Sigmoid colon (tissue), 7 donors: Measurements from ENCODE around the gene NOL4L. TPM values are rescaled to one million over a fixed set of nuclear protein-coding genes. Genes with fewer than 3 reads are reported as not detected.

Experiments
- DNase-seq: peaks from one replicate; pipeline ENCODE4 v3.0.0-alpha.2; 2019
- H3K27ac ChIP-seq, 4 donors: fragments of 200-600 bp; sonication (generic); one replicate each; pipeline ENCODE4 v1.5.1; 2016 to 2019; ENCODE audit warnings: mild to moderate bottlenecking in 1 of 4
- H3K27me3 ChIP-seq, 3 donors: fragments of 200-600 bp; sonication (generic); one replicate each; pipeline ENCODE4 v1.5.1; 2019; ENCODE audit warnings: mild to moderate bottlenecking in 1 of 3
- H3K36me3 ChIP-seq, 4 donors: fragments of 200-600 bp; sonication (generic); one replicate each; pipeline ENCODE4 v1.5.1; 2016 to 2019
- H3K4me1 ChIP-seq, 4 donors: fragments of 200-600 bp; sonication (generic); one replicate each; pipeline ENCODE4 v1.5.1; 2017 to 2019
- H3K4me3 ChIP-seq, 4 donors: fragments of 200-600 bp; sonication (generic); one replicate each; pipeline ENCODE4 v1.5.1; 2017 to 2019; ENCODE audit warnings: mild to moderate bottlenecking in 2 of 4, moderate library complexity in 1 of 4
- H3K9me3 ChIP-seq, 4 donors: fragments of 200-600 bp in 3 of 4; sonication (generic) in 3 of 4; one replicate each; pipeline versions ENCODE4 v1.5.1 to v1.6.1; 2013 to 2019
- CTCF ChIP-seq, 4 experiments: fragments of 450-650 bp in 3 of 4; fragments of 200-600 bp in 1 of 4; IDR thresholded peaks; one replicate each; pipeline ENCODE4 v1.5.1; 2016 to 2019; ENCODE audit warnings: antibody characterized with exemption in 4 of 4, mild to moderate bottlenecking in 3 of 4, moderate library complexity in 2 of 4
- EP300 ChIP-seq, 4 donors: sonication (generic); formaldehyde crosslinking; IDR thresholded peaks; one replicate each; pipeline ENCODE4 v1.6.1; 2017; ENCODE audit warnings: antibody characterized with exemption in 4 of 4
- POLR2A ChIP-seq, 2 donors: fragments of 450-650 bp; IDR thresholded peaks; one replicate each; pipeline ENCODE4 v1.6.1; 2016; ENCODE audit warnings: antibody characterized with exemption in 2 of 2, mild to moderate bottlenecking in 2 of 2, moderate library complexity in 2 of 2
- POLR2AphosphoS5 ChIP-seq, 4 donors: sonication (generic); formaldehyde crosslinking; IDR thresholded peaks; one replicate each; pipeline ENCODE4 v1.6.1; 2017; ENCODE audit warnings: antibody characterized with exemption in 4 of 4
- WGBS, 2 donors: extraction: QIAGEN DNeasy Blood & Tissue Kit; methylation state at CpG; one replicate each; pipeline ENCODE4 v1.1.7; 2013; 5-methylcytosine and 5-hydroxymethylcytosine counted together
- intact Hi-C: fragments of 100-400 bp; cut with DNase I; formaldehyde crosslinking; loops from one replicate; pipeline ENCODE4 v1.15.1; 2023
- polyA plus RNA-seq, 3 donors: library from polyadenylated mRNA; stranded (reverse); fragments of 200-250 nt; gene quantifications; one replicate each; pipeline ENCODE4 v1.2.3, GENCODE V29; 2013
- total RNA-seq, 4 donors: library from RNA; depleted of rRNA; stranded (reverse); fragments of >200 nt; gene quantifications; one replicate each; pipeline ENCODE4 v1.1.0, GENCODE V29; 2016
- donor health status: healthy with polysubstance abuse.
- donor health status: Bipolar disorder and iron deficiency.
- donor health status: healthy.

The NOL4L gene
- total and polyA plus RNA-seq, 7 donors, result 9.2 to 34.7 (median 16.8) TPM

DNA sequence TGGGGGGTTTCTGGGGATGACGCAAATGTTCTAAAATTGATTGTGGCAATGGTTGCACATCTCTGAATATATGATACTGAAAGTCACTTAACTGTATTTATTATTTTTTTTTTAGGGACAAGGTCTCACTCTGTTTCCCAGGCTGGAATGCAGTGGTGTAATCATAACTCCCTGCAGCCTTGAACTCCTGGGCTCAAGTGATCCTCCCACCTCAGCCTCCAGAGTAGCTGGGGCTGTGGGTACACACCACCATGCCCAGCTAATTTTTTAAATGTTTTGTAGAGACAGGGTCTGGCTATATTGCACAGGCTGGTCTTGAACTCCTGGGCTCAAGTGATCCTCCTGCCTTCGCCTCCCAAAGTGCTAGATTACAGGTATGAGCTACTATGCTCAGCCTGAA is 33.4 kb downstream of the NOL4L start:
- H3K36me3 ChIP-seq, result no peaks in the 10 kb centered on the region
- H3K27me3 ChIP-seq, result no peaks in the 10 kb centered on the region
- no peak for TF ChIP-seq CTCF (IDR thresholded peaks at IDR 0.05)
- no peak for TF ChIP-seq POLR2AphosphoS5 (IDR thresholded peaks at IDR 0.05)
- no peak for TF ChIP-seq POLR2A (IDR thresholded peaks at IDR 0.05)
- TF ChIP-seq EP300 (IDR thresholded peaks at IDR 0.05), result no peak
- H3K9me3 ChIP-seq, result no peaks in the 10 kb centered on the region
- no peak for DNase-seq
- H3K27ac ChIP-seq, result no peak overlapping the region
- intact Hi-C loops, result no loop called here
- no peaks in the 10 kb centered on the region for H3K4me1 ChIP-seq
- WGBS, 2 donors, result 91 to 96% methylated on average over 2 of the region's 2 CpGs
- H3K4me3 ChIP-seq, result no peak overlapping the region

DNA sequence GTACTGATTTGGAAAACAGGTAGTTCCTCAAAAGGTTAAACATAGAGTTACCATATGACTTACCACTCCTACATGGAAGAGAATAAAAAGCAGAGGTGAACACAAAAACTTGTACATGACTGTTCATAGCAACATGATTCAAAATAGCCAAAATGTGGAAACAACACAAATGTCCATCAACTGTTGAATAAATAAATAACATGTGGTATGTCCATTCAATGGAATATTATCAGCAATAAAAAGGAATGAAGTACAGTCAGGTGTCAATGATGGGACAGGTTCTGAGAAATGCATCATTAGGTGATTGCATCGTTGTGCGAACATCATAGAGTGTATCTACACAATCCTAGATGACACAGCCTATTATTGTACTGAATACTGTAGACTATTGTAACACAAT is 35.3 kb downstream of the NOL4L start:
- Histone ChIP-seq H3K9me3 (no peaks in the 10 kb centered on the region), H3K27ac (no peak overlapping the region), H3K27me3 (no peaks in the 10 kb centered on the region), H3K4me1 (no peaks in the 10 kb centered on the region), H3K36me3 (no peaks in the 10 kb centered on the region), H3K4me3 (no peak overlapping the region)
- DNase-seq, result no peak
- 94 to 99% methylated on average over 2 of the region's 2 CpGs for WGBS, 2 donors
- intact Hi-C loops, result no loop called here
- TF ChIP-seq POLR2A (IDR thresholded peaks at IDR 0.05), result no peak
- TF ChIP-seq POLR2AphosphoS5 (IDR thresholded peaks at IDR 0.05), result no peak
- TF ChIP-seq CTCF (IDR thresholded peaks at IDR 0.05), result no peak
- TF ChIP-seq EP300 (IDR thresholded peaks at IDR 0.05), result no peak

- TF ChIP-seq POLR2AphosphoS5 (IDR thresholded peaks at IDR 0.05), result no peak
- no peak for TF ChIP-seq CTCF (IDR thresholded peaks at IDR 0.05)
- TF ChIP-seq POLR2A (IDR thresholded peaks at IDR 0.05), result no peak
- TF ChIP-seq EP300 (IDR thresholded peaks at IDR 0.05), result no peak
- Histone ChIP-seq H3K4me1 (no peaks in the 10 kb centered on the region), H3K27me3 (no peaks in the 10 kb centered on the region), H3K4me3 (no peak overlapping the region), H3K27ac (no peak overlapping the region), H3K9me3 (no peaks in the 10 kb centered on the region), H3K36me3 (no peaks in the 10 kb centered on the region)
- no peak for DNase-seq
- 47 to 81% methylated on average over 1 of the region's 1 CpG for WGBS, 2 donors
- intact Hi-C loops, result no loop called here
These were observed 37.4 kb downstream of the NOL4L start for GRCh38 chr20:32547753-32548034.

- Histone ChIP-seq H3K4me3 (no peak overlapping the region), H3K9me3 (no peaks in the 10 kb centered on the region), H3K27ac (no peak overlapping the region), H3K36me3 (no peaks in the 10 kb centered on the region), H3K4me1 (no peaks in the 10 kb centered on the region), H3K27me3 (no peaks in the 10 kb centered on the region)
- DNase-seq, result no peak
- intact Hi-C loops, result no loop called here
- TF ChIP-seq CTCF (IDR thresholded peaks at IDR 0.05), result no peak
- no peak for TF ChIP-seq EP300 (IDR thresholded peaks at IDR 0.05)
- TF ChIP-seq POLR2A (IDR thresholded peaks at IDR 0.05), result no peak
- no peak for TF ChIP-seq POLR2AphosphoS5 (IDR thresholded peaks at IDR 0.05)
- 71 to 80% methylated on average over 4 of the region's 4 CpGs for WGBS, 2 donors
These were observed 38.0 kb downstream of the NOL4L start for GRCh38 chr20:32546918-32547752.
